ENCODE measurements around the gene ATP2A2. TPM values are rescaled to one million over a fixed set of nuclear protein-coding genes. Genes with fewer than 3 reads are reported as not detected.
A peak's percentile ranks its signal among the peaks of the same experiment; 100 is the strongest.

ATP2A2 gene
- total and polyA plus RNA-seq, 11 donors: 494 to 2,963 (median 1,674) TPM

- Histone ChIP-seq H3K27ac (peak overlapping the region; percentile 71 to 98 (median 88)), H3K4me3 (no peak overlapping the region), H3K36me3 (no peaks in the 10 kb centered on the region), H3K27me3 (no peaks in the 10 kb centered on the region), H3K4me1 (peaks cover 0 to 66% (median 45%) of the 10 kb centered on the region in 12 donors), H3K9me3 (peaks cover 0 to 5% (median 0%) of the 10 kb centered on the region in 12 donors)
- intact Hi-C loops (cut with DNase I): loop anchor here in 6 of 10 donors (2.0 to 10.0 kb wide), 4 partner anchors 33 to 143 kb away; partner anchors contain the start of gene ATP2A2 (in 5 of the 6)
- WGBS, 4 donors: 43 to 49% (median 45%) methylated on average over 12 to 14 of the region's 14 CpGs
- peak; percentile 28 to 60 (median 43) for ATAC-seq
- peak in 4 of 5 donors; percentile 43 to 79 (median 56) for DNase-seq
- peak in 1 of 2 donors; percentile 5 for TF ChIP-seq POLR2A (IDR thresholded peaks at IDR 0.05)
- TF ChIP-seq, protein P1, sequence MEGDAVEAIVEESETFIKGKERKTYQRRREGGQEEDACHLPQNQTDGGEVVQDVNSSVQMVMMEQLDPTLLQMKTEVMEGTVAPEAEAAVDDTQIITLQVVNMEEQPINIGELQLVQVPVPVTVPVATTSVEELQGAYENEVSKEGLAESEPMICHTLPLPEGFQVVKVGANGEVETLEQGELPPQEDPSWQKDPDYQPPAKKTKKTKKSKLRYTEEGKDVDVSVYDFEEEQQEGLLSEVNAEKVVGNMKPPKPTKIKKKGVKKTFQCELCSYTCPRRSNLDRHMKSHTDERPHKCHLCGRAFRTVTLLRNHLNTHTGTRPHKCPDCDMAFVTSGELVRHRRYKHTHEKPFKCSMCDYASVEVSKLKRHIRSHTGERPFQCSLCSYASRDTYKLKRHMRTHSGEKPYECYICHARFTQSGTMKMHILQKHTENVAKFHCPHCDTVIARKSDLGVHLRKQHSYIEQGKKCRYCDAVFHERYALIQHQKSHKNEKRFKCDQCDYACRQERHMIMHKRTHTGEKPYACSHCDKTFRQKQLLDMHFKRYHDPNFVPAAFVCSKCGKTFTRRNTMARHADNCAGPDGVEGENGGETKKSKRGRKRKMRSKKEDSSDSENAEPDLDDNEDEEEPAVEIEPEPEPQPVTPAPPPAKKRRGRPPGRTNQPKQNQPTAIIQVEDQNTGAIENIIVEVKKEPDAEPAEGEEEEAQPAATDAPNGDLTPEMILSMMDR (IDR thresholded peaks at IDR 0.05): no peak
Observed at GRCh38 chr12:110247340-110248095, 33.5 kb upstream of the ATP2A2 start.

GRCh38 chr12:110248096-110248447, 33.0 kb upstream of the ATP2A2 start:
- intact Hi-C loops (cut with DNase I): loop anchor here in 6 of 10 donors (2.0 to 10.0 kb wide), 4 partner anchors 33 to 143 kb away; partner anchors contain the start of gene ATP2A2 (in 4 of the 6)
- 49 to 68% (median 65%) methylated on average over 4 of the region's 4 CpGs for WGBS, 4 donors
- peaks cover 0 to 71% (median 48%) of the 10 kb centered on the region in 12 donors for H3K4me1 ChIP-seq

GRCh38 chr12:110249105-110249504, 31.9 kb upstream of the ATP2A2 start:
- peak in 3 of 5 donors; percentile 21 to 55 (median 33) for DNase-seq
- Histone ChIP-seq H3K4me1 (peaks cover 0 to 82% (median 55%) of the 10 kb centered on the region in 12 donors), H3K36me3 (no peaks in the 10 kb centered on the region), H3K9me3 (peaks cover 0 to 5% (median 0%) of the 10 kb centered on the region in 12 donors), H3K4me3 (no peak overlapping the region), H3K27ac (peak overlapping the region; percentile 71 to 98 (median 88)), H3K27me3 (no peaks in the 10 kb centered on the region)
- no peak for ATAC-seq
- intact Hi-C loops (cut with DNase I): loop anchor here in 6 of 10 donors (2.0 to 10.0 kb wide), 4 partner anchors 32 to 144 kb away; partner anchors contain the start of gene ATP2A2 (in 4 of the 6)
- 10 to 34% (median 21%) methylated on average over 3 to 4 of the region's 4 CpGs for WGBS, 4 donors
- TF ChIP-seq POLR2A (IDR thresholded peaks at IDR 0.05): no peak
- TF ChIP-seq, protein P1 (IDR thresholded peaks at IDR 0.05): no peak

More at GRCh38 chr12:110248096-110248447, 33.0 kb upstream of the ATP2A2 start:
- no peak for TF ChIP-seq POLR2A (IDR thresholded peaks at IDR 0.05)
- TF ChIP-seq, protein P1 (IDR thresholded peaks at IDR 0.05): no peak
- no peaks in the 10 kb centered on the region for H3K27me3 ChIP-seq
- DNase-seq (peak in 1 of 5 donors; percentile 41), ATAC-seq (no peak)
- no peaks in the 10 kb centered on the region for H3K36me3 ChIP-seq
- no peak overlapping the region for H3K4me3 ChIP-seq
- H3K9me3 ChIP-seq: peaks cover 0 to 5% (median 0%) of the 10 kb centered on the region in 12 donors
- H3K27ac ChIP-seq: peak overlapping the region; percentile 71 to 98 (median 88)

DNA sequence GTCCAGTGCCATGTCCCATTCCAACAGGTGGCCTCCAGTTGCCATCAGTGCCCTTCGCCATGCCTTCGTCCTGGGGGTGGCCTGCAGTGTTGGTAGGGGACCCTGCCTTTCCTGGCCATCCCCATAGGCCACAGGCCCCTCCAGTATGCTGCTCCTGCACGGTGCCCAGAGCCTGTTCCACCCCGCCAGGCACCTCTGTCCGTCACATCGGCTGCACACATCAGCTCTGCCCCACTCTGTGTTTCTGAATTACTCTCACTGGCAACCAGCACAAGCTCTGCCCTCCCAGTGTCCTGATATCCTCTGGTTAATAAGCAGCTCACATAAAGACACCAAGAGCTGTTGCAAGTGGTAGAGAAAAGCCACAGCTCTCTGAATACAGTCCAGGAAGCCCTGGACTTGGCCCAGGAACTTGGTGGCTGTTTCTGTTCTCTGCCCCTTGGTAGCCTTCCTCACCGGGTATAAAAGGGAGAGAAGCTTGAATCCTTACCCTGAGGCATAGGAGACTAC, 31.3 kb upstream of the ATP2A2 start:
- DNase-seq: peak in 4 of 5 donors; percentile 32 to 70 (median 58)
- no peak for TF ChIP-seq POLR2A (IDR thresholded peaks at IDR 0.05)
- TF ChIP-seq, protein P1 (IDR thresholded peaks at IDR 0.05): no peak
- Histone ChIP-seq H3K27me3 (no peaks in the 10 kb centered on the region), H3K4me3 (no peak overlapping the region), H3K9me3 (peaks cover 0 to 5% (median 0%) of the 10 kb centered on the region in 12 donors), H3K27ac (peak overlapping the region; percentile 71 to 98 (median 88)), H3K36me3 (no peaks in the 10 kb centered on the region), H3K4me1 (peaks cover 0 to 79% (median 55%) of the 10 kb centered on the region in 12 donors)
- 43 to 71% (median 58%) methylated on average over 7 of the region's 7 CpGs for WGBS, 4 donors
- intact Hi-C loops (cut with DNase I): loop anchor here in 6 of 10 donors (2.0 to 10.0 kb wide), 4 partner anchors 31 to 145 kb away; partner anchors contain the start of gene ATP2A2 (in 5 of the 6)
- ATAC-seq: peak; percentile 25 to 67 (median 49)

Data from heart left ventricle (tissue), 16 donors.